Measurements from ENCODE around the gene NR1D2. TPM values are rescaled to one million over a fixed set of nuclear protein-coding genes. Genes with fewer than 3 reads are reported as not detected.
"Not testable (repeated sequence)": the region's sequence is repeated elsewhere in the genome, so short reads cannot be mapped to it uniquely, and the experiment has no call there.

The NR1D2 gene
- total RNA-seq, 1 donor from 2014 or later = 26.4 TPM

DNA sequence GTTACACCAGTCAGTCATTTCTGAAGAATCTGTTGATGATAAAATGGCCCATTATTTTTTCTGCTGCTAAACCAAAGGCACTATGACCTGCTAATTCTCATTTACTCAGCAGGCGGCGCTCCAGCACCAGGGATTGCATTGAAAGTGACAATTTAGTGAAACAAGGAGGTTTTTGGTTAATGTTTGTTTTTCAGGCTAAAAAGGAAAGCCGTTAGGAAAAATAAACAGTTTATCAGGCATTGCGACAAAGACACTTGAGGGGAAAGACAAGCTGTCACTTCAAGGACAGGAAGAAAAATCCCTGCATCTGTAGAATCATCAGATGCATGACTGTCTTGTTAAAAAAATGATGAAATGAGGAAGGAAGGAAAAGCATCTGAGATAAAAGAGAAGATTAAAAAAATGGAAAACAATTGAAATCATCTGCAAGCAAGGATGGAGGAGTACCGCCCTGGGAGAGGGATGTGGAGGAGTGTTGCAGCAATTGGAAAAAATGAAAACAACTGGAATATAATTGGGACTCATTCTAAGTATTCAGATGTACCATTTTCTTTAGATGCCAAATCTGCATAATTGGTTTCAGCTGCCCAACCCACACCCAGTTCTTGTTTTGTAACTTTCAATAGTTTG is 54.0 kb downstream of the NR1D2 start:
- TF ChIP-seq, protein P1, sequence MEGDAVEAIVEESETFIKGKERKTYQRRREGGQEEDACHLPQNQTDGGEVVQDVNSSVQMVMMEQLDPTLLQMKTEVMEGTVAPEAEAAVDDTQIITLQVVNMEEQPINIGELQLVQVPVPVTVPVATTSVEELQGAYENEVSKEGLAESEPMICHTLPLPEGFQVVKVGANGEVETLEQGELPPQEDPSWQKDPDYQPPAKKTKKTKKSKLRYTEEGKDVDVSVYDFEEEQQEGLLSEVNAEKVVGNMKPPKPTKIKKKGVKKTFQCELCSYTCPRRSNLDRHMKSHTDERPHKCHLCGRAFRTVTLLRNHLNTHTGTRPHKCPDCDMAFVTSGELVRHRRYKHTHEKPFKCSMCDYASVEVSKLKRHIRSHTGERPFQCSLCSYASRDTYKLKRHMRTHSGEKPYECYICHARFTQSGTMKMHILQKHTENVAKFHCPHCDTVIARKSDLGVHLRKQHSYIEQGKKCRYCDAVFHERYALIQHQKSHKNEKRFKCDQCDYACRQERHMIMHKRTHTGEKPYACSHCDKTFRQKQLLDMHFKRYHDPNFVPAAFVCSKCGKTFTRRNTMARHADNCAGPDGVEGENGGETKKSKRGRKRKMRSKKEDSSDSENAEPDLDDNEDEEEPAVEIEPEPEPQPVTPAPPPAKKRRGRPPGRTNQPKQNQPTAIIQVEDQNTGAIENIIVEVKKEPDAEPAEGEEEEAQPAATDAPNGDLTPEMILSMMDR (IDR thresholded peaks at IDR 0.05) = peak; percentile 92
- Mint-ChIP-seq H3K9me3 (ENCODE audit: unreplicated experiment) (no peaks in the 10 kb centered on the region), H3K27me3 (ENCODE audit: unreplicated experiment) (peaks cover 3% of the 10 kb centered on the region), H3K36me3 (ENCODE audit: unreplicated experiment) (no peaks in the 10 kb centered on the region), H3K27ac (ENCODE audit: unreplicated experiment) (no peak overlapping the region), H3K4me1 (ENCODE audit: unreplicated experiment) (peaks cover 10% of the 10 kb centered on the region), H3K4me3 (ENCODE audit: unreplicated experiment) (no peak overlapping the region)
- peak; percentile 88 for DNase-seq (ENCODE audit: extremely low spot score, unreplicated experiment)

DNA sequence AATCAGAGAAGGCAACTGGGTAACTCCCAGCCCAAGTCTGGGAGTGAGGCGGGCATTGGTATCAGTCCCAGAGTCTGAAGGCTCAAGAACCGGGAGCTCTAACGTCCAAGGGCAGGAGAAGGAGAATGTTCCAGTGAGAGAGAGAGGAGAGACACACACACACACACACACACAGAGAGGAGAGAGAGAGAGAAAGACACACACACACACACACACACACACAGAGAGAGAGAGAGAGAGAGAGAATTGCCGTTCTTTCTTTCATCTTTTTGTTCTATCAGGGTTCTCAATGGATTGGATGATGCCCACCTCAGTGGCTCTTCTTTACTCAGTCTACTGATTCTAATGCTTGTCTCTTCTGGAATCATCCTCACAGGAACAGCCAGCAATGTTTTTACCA is 57.0 kb downstream of the NR1D2 start:
- Mint-ChIP-seq H3K4me1 (ENCODE audit: unreplicated experiment) (peaks cover 4% of the 10 kb centered on the region), H3K27me3 (ENCODE audit: unreplicated experiment) (peaks cover 3% of the 10 kb centered on the region), H3K4me3 (ENCODE audit: unreplicated experiment) (no peak overlapping the region), H3K27ac (ENCODE audit: unreplicated experiment) (no peak overlapping the region), H3K36me3 (ENCODE audit: unreplicated experiment) (no peaks in the 10 kb centered on the region), H3K9me3 (ENCODE audit: unreplicated experiment) (no peaks in the 10 kb centered on the region)
- TF ChIP-seq, protein P1 (IDR thresholded peaks at IDR 0.05) = no peak
- DNase-seq (ENCODE audit: extremely low spot score, unreplicated experiment) = no peak

DNA sequence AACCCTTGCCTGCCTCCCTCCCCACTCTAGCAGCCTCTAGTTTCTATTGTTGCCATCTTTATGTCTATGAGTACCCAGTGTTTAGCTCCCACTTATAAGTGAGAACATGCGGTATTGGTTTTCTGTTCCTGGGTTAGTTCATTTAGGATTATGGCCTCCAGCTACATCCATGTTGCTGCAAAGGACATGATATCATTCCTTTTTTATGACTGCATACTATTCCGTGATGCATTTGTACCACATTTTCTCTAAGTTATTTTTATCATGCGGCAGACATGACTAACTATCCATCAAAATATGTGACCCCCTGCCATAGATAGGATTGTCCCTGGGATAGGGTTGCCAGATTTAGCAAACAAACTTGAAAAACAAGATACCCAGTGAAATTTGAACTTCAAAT is 58.4 kb downstream of the NR1D2 start:
- H3K9me3 Mint-ChIP-seq (ENCODE audit: unreplicated experiment) = no peaks in the 10 kb centered on the region
- H3K4me1 Mint-ChIP-seq (ENCODE audit: unreplicated experiment) = peaks cover 4% of the 10 kb centered on the region
- DNase-seq (ENCODE audit: extremely low spot score, unreplicated experiment) = no peak
- H3K27ac Mint-ChIP-seq (ENCODE audit: unreplicated experiment) = no peak overlapping the region
- H3K27me3 Mint-ChIP-seq (ENCODE audit: unreplicated experiment) = peaks cover 3% of the 10 kb centered on the region
- TF ChIP-seq, protein P1 (IDR thresholded peaks at IDR 0.05) = no peak
- no peak overlapping the region for H3K4me3 Mint-ChIP-seq (ENCODE audit: unreplicated experiment)
- no peaks in the 10 kb centered on the region for H3K36me3 Mint-ChIP-seq (ENCODE audit: unreplicated experiment)

DNA sequence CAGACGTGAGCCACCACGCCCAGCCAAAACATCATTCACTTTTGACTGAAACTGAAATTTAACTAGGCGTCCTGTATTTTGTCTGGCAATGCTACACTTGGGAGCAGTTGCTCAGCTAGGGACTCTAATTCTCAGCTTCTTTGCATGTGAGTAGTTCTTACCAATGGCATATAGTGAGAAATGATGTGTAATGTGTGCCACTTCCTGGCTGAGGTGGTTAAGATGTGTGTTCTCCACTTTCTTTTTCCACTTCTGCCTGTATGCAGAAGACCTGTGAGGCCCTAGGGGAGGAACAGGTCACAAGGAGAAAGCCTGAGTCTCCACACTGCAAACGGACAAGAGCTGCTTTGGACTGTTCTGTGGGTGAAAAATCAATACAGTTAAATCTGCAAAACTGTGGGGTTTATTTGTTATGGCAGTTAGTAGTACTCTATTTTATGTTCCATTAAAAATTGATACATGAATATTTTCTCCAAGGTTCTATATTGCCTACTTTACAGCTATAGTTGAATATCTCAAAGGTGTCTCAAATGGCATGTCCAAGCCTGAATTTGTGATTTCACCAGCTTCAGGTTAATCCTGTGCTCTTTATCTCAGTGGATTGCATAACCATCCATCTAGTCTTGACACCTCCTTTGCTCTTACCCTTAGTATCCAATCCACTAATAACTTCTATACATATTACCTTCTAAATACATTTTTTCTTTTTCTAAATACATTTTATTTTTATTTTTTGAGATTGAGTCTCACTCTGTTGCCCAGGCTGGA is 59.3 kb downstream of the NR1D2 start:
- DNase-seq (ENCODE audit: extremely low spot score, unreplicated experiment) = no peak
- H3K27me3 Mint-ChIP-seq (ENCODE audit: unreplicated experiment) = peaks cover 3% of the 10 kb centered on the region

DNA sequence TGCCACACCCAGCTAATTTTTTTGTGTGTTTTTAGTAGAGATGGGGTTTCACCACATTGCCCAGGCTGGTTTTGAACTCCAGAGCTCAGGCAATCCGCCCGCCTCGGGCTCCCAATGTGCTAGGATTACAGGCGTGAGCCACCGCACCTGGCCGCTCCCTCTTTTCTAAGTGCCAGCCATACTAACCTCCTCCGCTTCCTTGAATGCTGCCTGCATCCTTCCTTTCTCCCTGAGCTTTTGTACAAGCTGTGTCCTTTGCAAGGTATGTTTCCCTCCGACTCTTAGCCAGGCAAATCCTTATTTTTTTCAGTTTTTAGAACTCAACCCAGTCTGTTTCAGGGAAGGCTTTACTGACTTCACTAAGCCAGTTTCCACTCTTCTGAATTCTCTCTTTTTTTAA is 60.6 kb downstream of the NR1D2 start:
- TF ChIP-seq, protein P1 (IDR thresholded peaks at IDR 0.05) = no peak
- no peaks in the 10 kb centered on the region for H3K36me3 Mint-ChIP-seq (ENCODE audit: unreplicated experiment)
- H3K4me3 Mint-ChIP-seq (ENCODE audit: unreplicated experiment) = no peak overlapping the region
- DNase-seq (ENCODE audit: extremely low spot score, unreplicated experiment) = no peak
- no peaks in the 10 kb centered on the region for H3K27me3 Mint-ChIP-seq (ENCODE audit: unreplicated experiment)
- H3K27ac Mint-ChIP-seq (ENCODE audit: unreplicated experiment) = no peak overlapping the region
- no peaks in the 10 kb centered on the region for H3K4me1 Mint-ChIP-seq (ENCODE audit: unreplicated experiment)
- no peaks in the 10 kb centered on the region for H3K9me3 Mint-ChIP-seq (ENCODE audit: unreplicated experiment)

More for the DNA sequence above, 59.3 kb downstream of the NR1D2 start:
- Mint-ChIP-seq H3K36me3 (ENCODE audit: unreplicated experiment) (no peaks in the 10 kb centered on the region), H3K4me3 (ENCODE audit: unreplicated experiment) (no peak overlapping the region), H3K9me3 (ENCODE audit: unreplicated experiment) (no peaks in the 10 kb centered on the region), H3K4me1 (ENCODE audit: unreplicated experiment) (no peaks in the 10 kb centered on the region), H3K27ac (ENCODE audit: unreplicated experiment) (no peak overlapping the region)
- TF ChIP-seq, protein P1 (IDR thresholded peaks at IDR 0.05) = no peak

DNA sequence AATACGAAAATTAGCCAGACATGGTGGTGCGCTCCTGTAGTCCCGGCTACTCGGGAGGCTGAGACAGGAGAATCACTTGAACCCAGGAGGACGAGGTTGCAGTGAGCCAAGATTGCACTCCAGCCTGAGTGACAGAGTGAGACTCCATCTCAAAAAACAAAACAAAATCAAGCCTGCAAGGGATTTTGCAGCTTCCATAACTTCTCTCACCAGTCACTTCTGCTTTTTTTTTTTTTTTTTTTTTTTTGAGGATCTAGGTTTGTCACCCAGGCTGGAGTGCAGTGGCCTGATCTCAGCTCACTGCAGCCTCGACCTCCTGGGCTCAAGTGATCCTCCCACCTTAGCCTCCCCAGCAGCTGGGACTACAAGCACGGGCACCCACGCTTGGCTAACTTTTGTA is 65.7 kb downstream of the NR1D2 start:
- not testable (repeated sequence) for H3K9me3 Mint-ChIP-seq (ENCODE audit: unreplicated experiment); H3K4me3 Mint-ChIP-seq (ENCODE audit: unreplicated experiment); H3K36me3 Mint-ChIP-seq (ENCODE audit: unreplicated experiment); H3K27ac Mint-ChIP-seq (ENCODE audit: unreplicated experiment); H3K27me3 Mint-ChIP-seq (ENCODE audit: unreplicated experiment); H3K4me1 Mint-ChIP-seq (ENCODE audit: unreplicated experiment); DNase-seq (ENCODE audit: extremely low spot score, unreplicated experiment)

Measured in osteocyte (in vitro differentiated cells).